K562 (cell line): ENCODE results near the gene CSTF1. TPM values are rescaled to one million over a fixed set of nuclear protein-coding genes. Genes with fewer than 3 reads are reported as not detected.

Source experiments
- ATAC-seq: fragments of 200-7000 bp; cut with Tn5 transposase; 3 replicates; pipeline ENCODE4 v1.9.1; 2020; ENCODE audit warnings: moderate library complexity
- BruUV-seq: library from RNA; stranded (reverse); fragments of 400-500 nt; replicated peaks from 2 replicates; lab custom pipeline; 2021; lab: Mats Ljungman, UMichigan
- CTCF ChIA-PET: fragments of 300-600 bp; formaldehyde crosslinking; extraction: SDS; loops from one replicate; lab custom pipeline; 2021; ENCODE audit warnings: low intra/inter-chr PET ratio; lab: Yijun Ruan, JAX
- POLR2A ChIA-PET: fragments of 300-600, 350-650 bp; sonication (Branson Sonifier 250); formaldehyde crosslinking; extraction: SDS; loops from one replicate; lab custom pipeline; 2021; ENCODE audit warnings: antibody characterized with exemption, inconsistent platforms; lab: Yijun Ruan, JAX
- DNase-seq, 4 experiments: peaks; one replicate each; pipeline versions ENCODE4 v3.0.0 to v3.0.0-alpha.2; 2011 to 2018; ENCODE audit warnings: low spot score in 3 of 4, mixed read lengths in 3 of 4; ENCODE audit errors: extremely low read depth in 1 of 4
- FAIRE-seq: peaks from 2 replicates; lab custom pipeline; 2011; peaks lifted over from hg19 to GRCh38; lab: Jason Lieb, UNC
- H2AFZ ChIP-seq: 2 replicates; pipeline ENCODE4 v1.6.0; 2011; ENCODE audit warnings: low read depth, low read length, control low read depth, inconsistent platforms
- H3K27ac ChIP-seq: fragments of 200-600 bp; 3 replicates; pipeline ENCODE4 v1.8.0; 2011; ENCODE audit warnings: low read depth, mild to moderate bottlenecking, control low read depth, inconsistent platforms, low read length, moderate library complexity, mixed read lengths; ENCODE audit errors: extremely low read depth
- H3K27me3 ChIP-seq, 2 experiments: fragments of 300-600 bp in 1 of 2; 2 replicates in 1 of 2; 3 replicates in 1 of 2; pipeline versions ENCODE4 v1.6.0 to v1.8.0; 2011; ENCODE audit warnings: inconsistent platforms in 2 of 2, low read length in 2 of 2, mild to moderate bottlenecking in 1 of 2, mixed read lengths in 1 of 2, moderate library complexity in 1 of 2; ENCODE audit not compliant: control insufficient read depth in 2 of 2, insufficient read depth in 2 of 2
- H3K36me3 ChIP-seq: fragments of 300-600 bp; 3 replicates; pipeline ENCODE4 v1.8.0; 2011; ENCODE audit warnings: mild to moderate bottlenecking, low read length, inconsistent platforms; ENCODE audit not compliant: control insufficient read depth, insufficient read depth
- H3K4me1 ChIP-seq, 2 experiments: fragments of 200-600 bp in 1 of 2; replicated peaks in 1 of 2; 2 replicates in 1 of 2; 3 replicates in 1 of 2; pipeline versions ENCODE4 v1.5.1 to v1.8.0; 2011; ENCODE audit warnings: inconsistent platforms in 2 of 2, low read length in 2 of 2, mild to moderate bottlenecking in 1 of 2, mixed read lengths in 1 of 2, moderate library complexity in 1 of 2; ENCODE audit not compliant: control insufficient read depth in 2 of 2, insufficient read depth in 2 of 2
- H3K4me2 ChIP-seq: 2 replicates; pipeline ENCODE4 v1.6.1; 2011; ENCODE audit warnings: low read length, control low read depth, inconsistent platforms, mixed read lengths; ENCODE audit not compliant: insufficient read depth
- H3K4me3 ChIP-seq: fragments of 200-600 bp; sonication (generic), shearing (Covaris generic); 2 replicates; pipeline ENCODE4 v1.5.1; 2016; ENCODE audit warnings: control low read depth, inconsistent platforms
- H3K79me2 ChIP-seq: fragments of 200-600 bp; 3 replicates; pipeline ENCODE4 v1.8.0; 2011; ENCODE audit warnings: low read length, inconsistent platforms; ENCODE audit not compliant: control insufficient read depth, insufficient read depth
- H3K9ac ChIP-seq, 2 experiments: 2 replicates each; pipeline versions ENCODE4 v1.6.0 to v1.6.1; 2011; ENCODE audit warnings: low read depth in 2 of 2, low read length in 2 of 2, control low read depth in 1 of 2, inconsistent platforms in 1 of 2, mild to moderate bottlenecking in 1 of 2, mixed read lengths in 1 of 2; ENCODE audit not compliant: insufficient read depth in 1 of 2
- H3K9me1 ChIP-seq: one replicate; pipeline ENCODE4 v1.6.0; 2011; ENCODE audit warnings: inconsistent platforms, mild to moderate bottlenecking, low read length, moderate library complexity; ENCODE audit not compliant: control insufficient read depth, insufficient read depth
- H3K9me3 ChIP-seq: replicated peaks from 2 replicates; pipeline ENCODE4 v1.5.1; 2011; ENCODE audit warnings: low read depth, low read length, inconsistent platforms; ENCODE audit not compliant: control insufficient read depth, insufficient read depth
- H4K20me1 ChIP-seq: replicated peaks from 2 replicates; pipeline ENCODE4 v1.6.1; 2011; ENCODE audit warnings: low read length, inconsistent platforms, mixed read lengths; ENCODE audit not compliant: control insufficient read depth, insufficient read depth
- CTCFL ChIP-seq: IDR thresholded peaks from 2 replicates; pipeline ENCODE4 v1.6.1; 2011; ENCODE audit warnings: borderline replicate concordance, low read depth, mild to moderate bottlenecking, moderate library complexity, low read length; ENCODE audit not compliant: insufficient read depth, poor library complexity, severe bottlenecking
- DNMT1 ChIP-seq: fragments of 450-650 bp; IDR thresholded peaks from 2 replicates; pipeline ENCODE4 v1.6.1; 2016; ENCODE audit warnings: antibody characterized with exemption, mild to moderate bottlenecking
- ETV6 ChIP-seq, 3 experiments: fragments of 150-350 bp in 1 of 3; sonication (generic) in 1 of 3; formaldehyde crosslinking in 1 of 3; IDR thresholded peaks; 2 replicates each; pipeline versions ENCODE4 v1.6.1 to v1.8.0; 2014 to 2022; ENCODE audit warnings: borderline replicate concordance in 2 of 3, low read depth in 2 of 3, antibody characterized with exemption in 1 of 3, low read length in 1 of 3, mild to moderate bottlenecking in 1 of 3, missing genetic modification reagents in 1 of 3
- LEF1 ChIP-seq: fragments of 450-650 bp; IDR thresholded peaks from 2 replicates; pipeline ENCODE4 v1.6.1; 2016; ENCODE audit warnings: mild to moderate bottlenecking
- MIER1 ChIP-seq: fragments of 450-650 bp; IDR thresholded peaks from 2 replicates; pipeline ENCODE4 v1.6.1; 2016; ENCODE audit warnings: antibody characterized with exemption, mild to moderate bottlenecking, low read depth
- MTF1 ChIP-seq: fragments of 250-450 bp; sonication (Bioruptor Pico); IDR thresholded peaks from 2 replicates; pipeline ENCODE4 v1.9.0; 2021; ENCODE audit warnings: moderate library complexity, mild to moderate bottlenecking, inconsistent platforms, borderline replicate concordance
- NEUROD1 ChIP-seq: fragments of 150-350 bp; IDR thresholded peaks from 2 replicates; pipeline ENCODE4 v1.6.1; 2014; ENCODE audit warnings: borderline replicate concordance, low read length, low read depth; ENCODE audit not compliant: partially characterized antibody
- PCBP2 ChIP-seq: fragments of 200-400 bp; formaldehyde crosslinking; IDR thresholded peaks from 2 replicates; pipeline ENCODE4 v1.6.1; 2018; ENCODE audit warnings: low read length, low read depth, mild to moderate bottlenecking, moderate library complexity; ENCODE audit not compliant: poor library complexity, severe bottlenecking
- PKNOX1 ChIP-seq: fragments of 450-650 bp; IDR thresholded peaks from 2 replicates; pipeline ENCODE4 v1.6.1; 2016
- RB1 ChIP-seq: fragments of 450-650 bp; IDR thresholded peaks from 2 replicates; pipeline ENCODE4 v1.6.1; 2017; ENCODE audit warnings: low read depth, mild to moderate bottlenecking
- ZNF384 ChIP-seq: IDR thresholded peaks from 2 replicates; pipeline ENCODE4 v1.6.1; 2012; ENCODE audit warnings: low read depth, low read length, improper control_type of control experiment
- ZNF436 ChIP-seq: fragments of 250-450, 450-650 bp; sonication (Bioruptor Pico); formaldehyde crosslinking; IDR thresholded peaks from 2 replicates; pipeline ENCODE4 v1.7.0; 2020; ENCODE audit warnings: mild to moderate bottlenecking
- ZNF655 ChIP-seq: fragments of 250-450 bp; sonication (Bioruptor Pico); IDR thresholded peaks from 2 replicates; pipeline ENCODE4 v1.5.0; 2021
- ZZZ3 ChIP-seq: fragments of 450-650 bp; IDR thresholded peaks from 2 replicates; pipeline ENCODE4 v1.6.1; 2016; ENCODE audit warnings: antibody characterized with exemption, mild to moderate bottlenecking, moderate library complexity
- in situ Hi-C: fragments of 300-500 bp; cut with MboI; formaldehyde crosslinking; loops from 4 replicates; pipeline ENCODE4 v1.15.0; 2018; ENCODE audit warnings: inconsistent platforms, mixed read lengths
- intact Hi-C: fragments of 100-400 bp; cut with micrococcal nuclease; formaldehyde crosslinking; loops from 2 replicates; pipeline ENCODE4 v1.14.2; 2022
- polyA plus RNA-seq, 8 experiments: library from polyadenylated mRNA; depleted of rRNA in 4 of 8; stranded (reverse) in 5 of 8; unstranded in 3 of 8; fragments of >200 nt; fragmentation: Nextera tagmentation in 2 of 8; fragmentation: Illumina TruSeq in 1 of 8; extraction: Ambion mirVana in 2 of 8; extraction: Trizol in 1 of 8; gene quantifications; 2 replicates each; pipeline versions ENCODE4 v1.2.1 to v1.2.3, GENCODE V29; 2011 to 2014; ENCODE audit warnings: inconsistent platforms in 1 of 8, missing spikeins in 1 of 8
- total RNA-seq, 7 experiments: library from RNA; depleted of rRNA in 6 of 7; stranded (reverse); fragments of >200 nt in 6 of 7; fragmentation: Illumina TruSeq in 2 of 7; extraction: Trizol in 2 of 7; gene quantifications; 2 replicates each; pipeline versions ENCODE4 v1.2.1 to v1.2.3, GENCODE V29; 2011 to 2021; ENCODE audit warnings: low replicate concordance in 1 of 7

Gene CSTF1
- total and polyA plus RNA-seq, 9 of the 15 experiments (the other 6 are each of a cell fraction or from before 2014, with no cell fraction given) = 30.8 to 110 (median 53.4) TPM

GRCh38 chr20:56400001-56400640, 7.7 kb downstream of the CSTF1 start:
- intact Hi-C loops (loop anchor here (2.0 to 5.0 kb wide), 2 partner anchors 69 to 112 kb away; partner anchors contain the start of gene RTF2), in situ Hi-C loops (no loop called here)
- Histone ChIP-seq H4K20me1 (0 out of 2 replicates have a peak, but pooled peaks cover 5% of the 10 kb centered on the region), H3K9me3 (no peaks in the 10 kb centered on the region), H3K9ac (no peak overlapping the region), H3K27me3 (no peaks in the 10 kb centered on the region), H3K27ac (no peak overlapping the region), H3K4me1 (no peaks in the 10 kb centered on the region; a peak in 2 of 5 replicates), H3K4me2 (no peak overlapping the region), H2AFZ (no peak overlapping the region), H3K36me3 (peaks cover 96% of the 10 kb centered on the region), H3K79me2 (peaks cover 79% of the 10 kb centered on the region), H3K4me3 (no peak overlapping the region), H3K9me1 (no peaks in the 10 kb centered on the region)
- POLR2A ChIA-PET = no interaction called here
- BruUV-seq = no TSS peak
- peak; percentile 92 for ATAC-seq
- FAIRE-seq = peak; percentile 80
- CTCF ChIA-PET = interaction anchor here (0.6 kb wide), 2 partner anchors 177 to 203 kb away, joined by 3 read pairs; no protein-coding TSS in a partner anchor
- DNase-seq = peak; percentile 48 to 86 (median 53)
- TF ChIP-seq MIER1 = no peak
- TF ChIP-seq NEUROD1 = no peak
- TF ChIP-seq ZNF436 (CRISPR knock-in tag) = no peak
- TF ChIP-seq ZZZ3 = peak; percentile 46; the same call in 1 of the 2 replicates
- 0 out of 2 replicates have a peak, but pooled peaks have one; percentile 21 for TF ChIP-seq RB1
- TF ChIP-seq ZNF384 = peak; percentile 26; the same call in 1 of the 2 replicates
- TF ChIP-seq PCBP2 = no peak
- no peak for TF ChIP-seq LEF1
- no peak for TF ChIP-seq ZNF655 (CRISPR knock-in tag)
- no peak for TF ChIP-seq DNMT1
- TF ChIP-seq MTF1 (CRISPR knock-in tag) = no peak
- TF ChIP-seq PKNOX1 = 0 out of 2 replicates have a peak, but pooled peaks have one; percentile 25
- 0 out of 4 replicates have a peak, but pooled peaks of 1 of the 2 experiments have one; percentile 26 for TF ChIP-seq ETV6 (IDR thresholded peaks at IDR 0.05; ENCODE audit: borderline replicate concordance in 1 of 2, low read depth in 2 of 2, low read length in 1 of 2)
- no peak for TF ChIP-seq ETV6 (CRISPR knock-in tag; IDR thresholded peaks at IDR 0.05; ENCODE audit: borderline replicate concordance)
- peak; percentile 67 for TF ChIP-seq CTCFL
